ENCODE data around the gene LAMA5.

The LAMA5 gene

DNA sequence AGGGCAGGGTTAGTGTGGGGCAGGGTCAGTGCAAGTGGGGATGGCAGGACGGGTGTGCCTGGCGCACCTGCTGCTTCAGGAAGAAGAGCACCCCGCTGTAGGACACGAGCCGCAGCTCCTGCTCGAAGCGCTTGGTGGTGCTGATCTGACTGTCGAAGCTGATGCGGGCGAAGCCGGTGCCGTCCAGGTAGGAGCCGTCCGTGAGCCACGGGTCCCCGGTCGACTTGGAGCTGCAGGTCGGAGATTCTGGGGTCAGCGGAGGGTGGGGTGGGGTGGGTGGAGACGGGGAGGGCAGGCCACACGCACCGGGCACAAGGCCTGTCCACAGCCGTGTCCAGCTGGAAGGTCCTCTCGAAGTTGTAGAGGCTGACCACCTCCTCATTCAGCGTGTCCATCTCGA lies 54.1 kb downstream of the LAMA5 start:
- no peak for DNase-seq

DNA sequence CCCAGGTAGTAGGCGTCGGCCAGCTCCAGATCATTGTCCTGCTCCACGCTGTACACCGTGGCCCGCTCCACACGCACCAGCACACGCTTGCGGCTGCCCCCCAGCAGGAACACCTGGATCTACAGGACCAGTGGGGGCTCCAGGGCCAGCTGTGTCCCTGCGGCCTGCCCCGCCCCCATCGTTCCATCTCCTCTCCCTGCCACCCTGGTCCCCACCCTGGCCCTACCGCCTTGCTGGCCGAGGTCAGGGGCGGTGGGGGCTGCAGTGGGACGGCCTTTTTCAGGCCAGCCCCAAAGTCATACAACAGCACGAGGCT lies 54.5 kb downstream of the LAMA5 start:
- no peak for DNase-seq

DNA sequence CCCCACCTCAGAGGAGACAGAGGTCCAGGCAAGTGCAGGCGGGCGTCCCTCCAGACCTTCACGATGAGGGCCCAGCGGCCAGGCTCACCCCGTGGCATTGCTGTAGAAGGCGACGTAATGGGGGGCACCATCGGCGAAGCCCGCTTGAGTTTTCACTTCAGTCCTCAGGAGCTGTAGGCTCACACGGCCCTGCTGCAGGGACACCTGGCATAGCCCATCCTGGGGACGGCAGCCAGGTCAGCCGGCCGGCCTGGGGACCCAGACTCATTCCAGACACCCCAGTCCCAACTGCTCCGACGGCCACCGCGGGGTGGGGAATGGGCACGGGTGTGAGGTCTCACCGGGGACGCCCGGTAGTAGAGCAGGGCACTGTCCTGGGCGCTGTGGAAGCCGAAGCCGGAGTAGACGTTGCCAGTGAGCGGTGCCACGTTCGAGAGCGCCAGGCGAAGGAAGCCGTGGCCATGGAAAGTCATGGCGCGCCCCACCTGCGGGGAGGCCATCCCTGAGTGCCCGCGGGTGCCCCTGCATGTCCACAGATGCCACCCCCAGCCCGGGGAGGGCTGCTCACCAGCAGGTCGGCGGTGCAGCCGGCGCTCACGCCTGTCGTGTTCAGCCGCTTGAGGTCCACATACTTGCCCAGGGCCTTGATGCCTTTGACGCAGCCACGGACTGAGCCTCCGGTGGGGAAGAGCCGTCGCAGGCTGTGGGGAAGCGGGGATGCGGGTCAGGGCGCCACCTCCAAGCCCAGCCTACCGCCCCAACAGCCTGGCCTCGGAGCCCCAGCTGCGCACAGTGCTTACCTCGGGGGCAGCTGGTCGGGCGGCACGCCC lies 55.1 kb downstream of the LAMA5 start:
- no peak for DNase-seq

DNA sequence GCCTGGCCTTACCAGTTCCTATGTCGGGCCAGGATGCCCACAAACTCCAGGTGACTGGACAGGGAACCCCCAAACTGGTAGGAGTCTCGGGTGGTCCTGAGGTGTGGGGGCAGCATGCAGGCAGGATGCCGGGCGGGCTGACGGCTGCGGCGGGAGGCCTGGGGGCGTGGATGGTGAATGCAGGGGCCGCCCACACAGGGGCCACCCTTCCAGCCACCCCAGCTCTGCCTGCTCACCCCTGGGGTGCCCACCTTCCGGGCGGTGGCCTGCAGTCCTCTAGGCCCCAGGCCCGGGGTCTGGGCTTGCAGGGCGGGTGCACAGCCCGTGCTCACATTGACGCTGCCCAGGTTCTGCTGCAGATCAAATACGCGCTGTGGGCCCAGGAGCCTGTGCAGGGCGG lies 56.0 kb downstream of the LAMA5 start:
- no peak for DNase-seq

GRCh38 chr20:62310757-62311121 lies 56.4 kb downstream of the LAMA5 start:
- DNase-seq, result no peak

- DNase-seq, result no peak
Measured at GRCh38 chr20:62309947-62310756, 57.0 kb downstream of the LAMA5 start.

GRCh38 chr20:62309198-62309944 lies 57.7 kb downstream of the LAMA5 start:
- no peak for DNase-seq

DNA sequence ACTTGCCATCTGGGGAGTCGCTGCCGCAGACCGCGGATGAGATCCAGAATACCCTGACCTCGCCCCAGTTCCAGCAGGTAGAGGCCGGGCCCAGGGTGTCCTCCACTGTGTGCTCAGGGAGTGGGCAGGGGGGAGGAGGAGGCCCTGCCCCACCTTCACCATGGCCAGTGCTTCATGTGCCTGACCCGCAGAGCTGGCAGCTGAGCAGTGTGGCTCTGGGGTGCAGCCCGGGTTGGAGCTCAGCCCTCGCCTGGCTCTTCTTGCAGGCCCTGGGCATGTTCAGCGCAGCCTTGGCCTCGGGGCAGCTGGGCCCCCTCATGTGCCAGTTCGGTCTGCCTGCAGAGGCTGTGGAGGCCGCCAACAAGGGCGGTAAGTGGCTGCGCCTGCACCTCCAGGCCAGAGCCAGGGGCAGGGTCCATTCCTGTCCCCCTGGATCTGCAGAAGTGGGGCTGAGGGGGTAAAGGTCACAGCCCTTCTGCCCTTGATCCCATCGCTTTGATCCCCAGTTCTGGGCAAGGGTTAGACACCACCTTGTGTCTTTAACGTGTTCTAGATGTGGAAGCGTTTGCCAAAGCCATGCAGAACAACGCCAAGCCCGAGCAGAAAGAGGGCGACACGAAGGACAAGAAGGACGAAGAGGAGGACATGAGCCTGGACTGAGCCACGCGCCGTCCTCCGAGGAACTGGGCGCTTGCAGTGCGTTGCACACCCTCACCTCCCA lies 58.9 kb downstream of the LAMA5 start:
- DNase-seq, result no peak

GRCh38 chr20:62307226-62308101 lies 59.6 kb downstream of the LAMA5 start:
- no peak for DNase-seq

DNA sequence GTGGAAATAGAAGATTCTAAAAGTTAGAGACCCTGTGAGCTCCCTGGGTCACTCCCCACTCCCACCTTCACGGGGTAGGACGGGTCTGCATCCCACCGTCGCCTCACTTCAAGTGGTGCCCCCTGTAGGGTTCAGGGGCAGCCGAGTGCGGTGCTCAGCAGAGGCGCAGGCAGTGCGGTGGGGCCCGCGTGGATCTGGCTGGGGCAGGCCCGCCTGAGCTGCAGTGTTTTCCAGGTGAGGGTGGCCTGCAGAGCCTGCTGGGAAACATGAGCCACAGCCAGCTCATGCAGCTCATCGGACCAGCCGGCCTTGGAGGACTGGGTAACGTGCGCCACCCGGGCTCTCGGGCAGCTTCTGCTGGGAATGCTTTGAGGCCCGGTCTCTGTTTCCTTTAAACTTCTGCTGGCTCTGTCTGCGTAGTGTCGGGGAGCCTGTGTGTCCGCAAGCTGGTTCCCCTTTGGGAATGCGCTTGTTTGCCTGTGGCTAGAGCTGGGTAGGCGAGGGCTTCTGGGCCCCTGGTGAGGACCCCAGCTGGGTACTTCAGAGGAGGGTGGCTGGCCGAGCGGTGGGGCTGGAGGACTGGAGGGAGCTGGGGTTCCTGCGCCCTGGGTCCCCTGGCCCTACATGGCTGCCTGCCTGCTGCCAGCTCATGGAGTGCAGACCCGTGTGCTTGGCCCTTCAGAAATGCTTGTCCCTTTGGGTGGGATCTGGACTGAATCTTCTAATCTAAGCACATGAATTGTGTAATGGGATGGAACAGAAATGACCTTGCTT lies 60.5 kb downstream of the LAMA5 start:
- DNase-seq, result no peak

DNA sequence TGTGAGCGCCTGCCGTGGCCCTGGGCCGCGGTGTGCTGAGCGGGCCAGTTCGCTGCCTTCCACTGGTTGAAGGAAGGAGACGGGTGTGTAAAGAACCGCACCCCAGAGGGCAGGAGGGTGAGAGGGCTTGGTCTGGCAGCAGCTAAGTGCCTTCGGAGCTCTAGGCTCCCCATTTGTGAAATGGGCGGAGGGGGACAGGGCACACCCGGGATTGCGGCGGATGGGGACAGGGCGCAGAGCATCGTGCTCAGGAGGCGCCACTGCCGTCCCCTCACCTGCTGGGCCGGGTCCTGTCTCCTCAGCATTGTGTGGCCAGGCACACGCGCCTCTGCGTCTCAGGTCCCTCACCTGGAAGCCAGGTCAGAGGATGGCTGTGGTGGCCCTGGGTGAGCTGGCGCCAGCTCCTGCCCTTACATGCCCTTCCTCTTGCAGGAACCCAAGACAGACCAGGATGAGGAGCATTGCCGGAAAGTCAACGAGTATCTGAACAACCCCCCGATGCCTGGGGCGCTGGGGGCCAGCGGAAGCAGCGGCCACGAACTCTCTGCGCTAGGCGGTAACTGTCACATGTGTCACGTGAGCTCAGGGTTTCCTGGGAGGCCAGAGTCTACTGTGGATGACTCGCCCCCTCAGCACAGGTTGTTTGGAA lies 61.2 kb downstream of the LAMA5 start:
- no peak for DNase-seq

- DNase-seq, result no peak
Measured at GRCh38 chr20:62305149-62305764, 61.9 kb downstream of the LAMA5 start.

- DNase-seq, result no peak
Measured at GRCh38 chr20:62304331-62305148, 62.6 kb downstream of the LAMA5 start.

DNA sequence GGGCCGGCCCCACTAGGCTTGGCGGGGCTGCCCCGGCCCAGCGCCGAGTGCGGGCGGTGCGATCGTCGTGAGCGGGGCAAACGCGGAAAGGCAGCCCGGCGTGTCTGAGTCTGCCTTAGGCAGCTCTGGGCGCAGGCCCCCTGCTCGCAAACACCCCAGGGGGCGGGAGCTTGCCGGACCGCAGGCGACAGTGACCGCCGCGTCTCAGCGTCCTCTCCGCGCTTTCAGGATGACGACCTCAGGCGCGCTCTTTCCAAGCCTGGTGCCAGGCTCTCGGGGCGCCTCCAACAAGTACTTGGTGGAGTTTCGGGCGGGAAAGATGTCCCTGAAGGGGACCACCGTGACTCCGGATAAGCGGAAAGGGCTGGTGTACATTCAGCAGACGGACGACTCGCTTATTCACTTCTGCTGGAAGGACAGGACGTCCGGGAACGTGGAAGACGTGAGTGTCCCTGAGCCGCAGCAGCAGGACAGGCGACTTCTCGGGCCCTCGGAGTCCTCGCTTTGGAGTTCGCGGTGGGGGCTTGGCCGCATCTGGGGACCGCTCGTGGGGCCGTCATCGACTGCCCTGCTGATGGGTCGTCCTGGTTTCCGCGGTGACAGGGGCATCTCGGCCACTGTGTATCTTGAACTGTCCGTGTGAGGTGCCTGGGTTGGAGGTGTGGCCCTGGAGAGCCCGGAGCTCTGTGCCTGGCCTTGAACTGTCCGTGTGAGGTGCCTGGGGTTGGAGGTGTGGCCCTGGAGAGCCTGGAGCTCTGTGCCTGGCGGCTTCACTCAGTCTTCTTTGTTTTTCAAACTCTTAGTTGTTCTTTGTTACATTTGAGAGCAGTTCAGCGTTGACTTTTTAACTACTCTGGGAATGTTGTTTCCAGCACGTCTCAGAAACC lies 63.5 kb downstream of the LAMA5 start:
- DNase-seq, result no peak

DNA sequence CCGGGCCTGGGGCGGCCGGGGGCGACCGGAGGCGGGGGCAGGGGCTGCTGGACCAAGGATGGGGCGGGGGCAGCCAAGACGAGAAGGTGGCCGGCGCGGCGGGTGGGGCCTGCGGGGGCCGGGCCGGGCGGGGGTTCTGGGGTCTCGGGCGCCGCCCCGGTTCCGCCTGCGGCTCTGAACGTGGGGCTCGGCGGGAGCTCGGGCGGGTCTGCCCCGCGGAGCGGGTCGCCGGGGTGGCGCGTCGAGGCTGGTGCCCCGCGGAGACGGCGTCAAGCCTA lies 64.1 kb downstream of the LAMA5 start:
- no peak for DNase-seq

DNA sequence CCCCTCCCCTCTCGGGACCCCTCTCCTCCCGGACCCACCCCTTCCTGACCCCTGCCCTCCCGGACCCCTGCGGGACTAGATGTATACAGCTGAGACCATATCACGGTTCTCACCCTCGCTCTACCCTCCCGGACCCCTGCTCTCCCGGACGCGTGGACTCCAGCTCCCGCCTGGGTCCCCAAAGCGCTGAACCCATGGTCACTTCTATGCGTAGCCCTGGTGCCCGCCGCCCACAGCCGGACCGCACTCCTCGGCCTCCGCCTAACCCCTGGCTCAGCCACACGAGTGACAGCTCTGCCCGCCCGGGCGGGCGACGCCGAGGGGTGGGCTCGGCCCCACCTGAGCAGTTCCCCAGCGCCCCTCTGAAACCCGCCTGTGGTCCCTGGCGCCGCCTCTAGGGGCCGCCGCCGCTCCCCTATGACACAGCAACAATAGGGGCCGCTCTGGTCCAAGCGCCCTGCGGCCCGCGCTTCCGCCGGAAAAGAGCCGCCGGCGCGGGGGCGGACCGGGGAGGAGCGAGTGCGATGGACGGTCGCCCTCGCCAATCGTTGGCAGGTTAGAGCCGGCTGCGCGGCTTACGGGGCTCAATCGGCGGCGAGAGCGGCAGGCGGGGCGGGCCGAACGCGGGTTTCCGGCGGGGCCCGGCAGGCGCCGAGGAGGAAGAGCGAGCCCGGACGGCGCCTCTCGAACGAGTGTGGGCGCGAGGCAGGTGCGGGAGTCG lies 64.6 kb downstream of the LAMA5 start, which contains the start of gene ADRM1:
Gene ADRM1 (plus strand): TSS at position 657 of the 721 bp plus-strand sequence. CDS start 572 bp downstream, outside the sequence.
- peak; percentile 92 for DNase-seq

- peak; percentile 69 for DNase-seq
Measured at GRCh38 chr20:62301773-62302340, 65.3 kb downstream of the LAMA5 start.
